ENCODE results near the gene ADORA2B. TPM values are rescaled to one million over a fixed set of nuclear protein-coding genes. Genes with fewer than 3 reads are reported as not detected.

Gene ADORA2B
- total and polyA plus RNA-seq, 2 of the 8 experiments (the other 6 are each of a cell fraction or from before 2014, with no cell fraction given): 2.6 to 8.2 TPM

- Histone ChIP-seq H4K8ac (ENCODE audit: extremely low read depth, insufficient read depth, low read length) (no peak overlapping the region), H4K91ac (replicated peaks; ENCODE audit: insufficient read length, low read length) (no peak overlapping the region), H3K79me2 (ENCODE audit: control insufficient read depth in 1 of 2, insufficient read depth in 2 of 2, low read length in 2 of 2) (no peaks in the 10 kb centered on the region), H3K9me3 (ENCODE audit: insufficient read depth in 2 of 2, low read depth in 1 of 2, low read length in 1 of 2) (no peaks in the 10 kb centered on the region), H3K14ac (ENCODE audit: insufficient read length) (no peak overlapping the region), H3K56ac (replicated peaks; ENCODE audit: insufficient read length, low read depth, low read length) (no peak overlapping the region), H2BK120ac (replicated peaks; ENCODE audit: low read depth, low read length) (no peak overlapping the region), H2BK15ac (ENCODE audit: low read length) (no peak overlapping the region), H3K79me1 (ENCODE audit: low read depth, low read length) (no peaks in the 10 kb centered on the region), H2BK5ac (ENCODE audit: low read depth, low read length) (no peak overlapping the region), H3K4me3 (ENCODE audit: extremely low read depth in 1 of 4, insufficient read depth in 2 of 4, low read depth in 3 of 4, low read length in 4 of 4) (no peak overlapping the region), H3K4ac (replicated peaks; ENCODE audit: insufficient read length, low read depth, low read length) (no peak overlapping the region), H2AFZ (ENCODE audit: low read length) (no peak overlapping the region), H3K23me2 (ENCODE audit: low read depth, low read length) (no peaks in the 10 kb centered on the region), H2BK20ac (ENCODE audit: low read length) (no peak overlapping the region), H3K4me1 (replicated peaks in 1 of 4; ENCODE audit: control insufficient read depth in 3 of 4, insufficient read depth in 4 of 4, low read length in 3 of 4) (peaks cover 0 to 7% (median 0%) of the 10 kb centered on the region in 4 experiments; a peak in 2 of 7 replicates), H3K27ac (ENCODE audit: low read depth, low read length) (no peak overlapping the region), H3K18ac (ENCODE audit: extremely low read depth, low read length) (no peak overlapping the region), H3K27me3 (replicated peaks in 1 of 4; ENCODE audit: control insufficient read depth in 3 of 4, extremely low read depth in 1 of 4, insufficient read depth in 3 of 4, low read length in 3 of 4) (no peaks in the 10 kb centered on the region), H3K4me2 (ENCODE audit: insufficient read depth in 1 of 2, low read depth in 2 of 2, low read length in 2 of 2) (no peak overlapping the region), H4K20me1 (replicated peaks in 1 of 2; ENCODE audit: control insufficient read depth in 1 of 2, insufficient read depth in 2 of 2, low read length in 2 of 2) (no peaks in the 10 kb centered on the region), H4K5ac (ENCODE audit: insufficient read length, low read depth, low read length) (no peak overlapping the region), H3K23ac (ENCODE audit: insufficient read length) (no peak overlapping the region), H3K9ac (replicated peaks in 1 of 4; ENCODE audit: extremely low read depth in 1 of 4, low read depth in 3 of 4, low read length in 3 of 4) (no peak overlapping the region), H2AK5ac (ENCODE audit: low read depth, low read length) (no peak overlapping the region), H3K36me3 (ENCODE audit: control insufficient read depth in 2 of 4, insufficient read depth in 4 of 4, low read length in 3 of 4) (no peaks in the 10 kb centered on the region), H2BK12ac (ENCODE audit: low read depth, low read length) (no peak overlapping the region)
- TF ChIP-seq TAF7 (optimal IDR thresholded peaks at IDR 0.05; ENCODE audit: borderline replicate concordance, low read depth, low read length) (no peak), TEAD4 (IDR thresholded peaks at IDR 0.05; ENCODE audit: low read depth, low read length) (no peak), CHD2 (IDR thresholded peaks at IDR 0.05; ENCODE audit: low read length) (no peak), CTBP2 (IDR thresholded peaks at IDR 0.05; ENCODE audit: borderline replicate concordance, insufficient read depth, insufficient read length, low read length) (no peak), JUND (IDR thresholded peaks at IDR 0.05; ENCODE audit: low read length) (no peak), HDAC6 (IDR thresholded peaks at IDR 0.05; ENCODE audit: low read depth, low read length) (no peak), GTF2F1 (IDR thresholded peaks at IDR 0.05; ENCODE audit: borderline replicate concordance, low read depth, low read length) (no peak), USF2 (IDR thresholded peaks at IDR 0.05; ENCODE audit: low read length) (no peak)
- FAIRE-seq (no peak), DNase-seq (ENCODE audit: low read depth in 1 of 2, low spot score in 2 of 2) (no peak)
- WGBS, 2 experiments (ENCODE audit: extremely low coverage in 1 of 2, insufficient coverage in 1 of 2, insufficient read length in 1 of 2, insufficient replicate concordance in 2 of 2, low coverage in 1 of 2, low lambda C conversion rate in 2 of 2, missing lambda C conversion rate in 1 of 2): 96% methylated on average over 2 of the region's 2 CpGs; no CpG with 5 or more reads in 1 of the 2 experiments
- ChIA-PET CTCF (ENCODE audit: partially characterized antibody) (no interaction called here), POLR2A (ENCODE audit: partially characterized antibody) (no interaction called here)
Measured at GRCh38 chr17:15907290-15907689, 37.6 kb upstream of the ADORA2B start.
